ENCODE measurements around the gene MSLN. TPM values are rescaled to one million over a fixed set of nuclear protein-coding genes. Genes with fewer than 3 reads are reported as not detected.
"Not testable (repeated sequence)": the region's sequence is repeated elsewhere in the genome, so short reads cannot be mapped to it uniquely, and the experiment has no call there.

MSLN gene
- total and polyA plus RNA-seq, 9 of the 15 experiments (the other 6 are each of a cell fraction or from before 2014, with no cell fraction given), result not detected

GRCh38 chr16:776298-776697 is 15.8 kb downstream of the MSLN start:
- H3K27me3 ChIP-seq (ENCODE audit: control insufficient read depth in 2 of 2, insufficient read depth in 2 of 2, low read length in 2 of 2), result peaks cover 0 to 11% of the 10 kb centered on the region in 2 experiments; a peak in 2 of 5 replicates
- H2AFZ ChIP-seq (ENCODE audit: low read depth, low read length); H3K27ac ChIP-seq (ENCODE audit: extremely low read depth, low read depth, low read length); H3K4me3 ChIP-seq; H3K4me2 ChIP-seq (ENCODE audit: insufficient read depth, low read length); H3K9me3 ChIP-seq (replicated peaks; ENCODE audit: control insufficient read depth, insufficient read depth, low read depth, low read length); H4K20me1 ChIP-seq (replicated peaks; ENCODE audit: control insufficient read depth, insufficient read depth, low read length); intact Hi-C loops (cut with micrococcal nuclease); DNase-seq (ENCODE audit: extremely low read depth in 1 of 4, low spot score in 3 of 4); ATAC-seq; FAIRE-seq; CTCF ChIA-PET (ENCODE audit: low intra/inter-chr PET ratio); H3K79me2 ChIP-seq (ENCODE audit: control insufficient read depth, insufficient read depth, low read length); H3K36me3 ChIP-seq (ENCODE audit: control insufficient read depth, insufficient read depth, low read length); in situ Hi-C loops (cut with MboI); H3K9me1 ChIP-seq (ENCODE audit: control insufficient read depth, insufficient read depth, low read length); BruUV-seq (replicated peaks): not testable (repeated sequence)
- peak; percentile 75 for TF ChIP-seq ZNF121 (CRISPR knock-in tag; conservative IDR thresholded peaks at IDR 0.05)
- POLR2A ChIA-PET, result interaction anchor here (0.7 to 1.1 kb wide), 2 partner anchors 9 to 247 kb away, joined by 3 read pairs; no protein-coding TSS in a partner anchor
- 59% methylated on average over 10 of the region's 10 CpGs for WGBS (ENCODE audit: insufficient coverage, low coverage, missing lambda C conversion rate)
- H3K4me1 ChIP-seq (replicated peaks in 1 of 2; ENCODE audit: control insufficient read depth in 2 of 2, insufficient read depth in 2 of 2, low read length in 2 of 2), result peaks cover 0 to 63% of the 10 kb centered on the region in 2 experiments; a peak in 3 of 5 replicates
- H3K9ac ChIP-seq (ENCODE audit: insufficient read depth in 1 of 2, low read depth in 2 of 2, low read length in 2 of 2), result peak overlapping the region in 1 of 2 experiments; percentile 45; a peak in 1 of 4 replicates

GRCh38 chr16:776824-777223 is 16.3 kb downstream of the MSLN start:
- in situ Hi-C loops (cut with MboI), result no loop called here
- DNase-seq (ENCODE audit: extremely low read depth in 1 of 4, low spot score in 3 of 4), result no peak
- Histone ChIP-seq H3K27ac (ENCODE audit: extremely low read depth, low read depth, low read length) (no peak overlapping the region), H3K79me2 (ENCODE audit: control insufficient read depth, insufficient read depth, low read length) (no peaks in the 10 kb centered on the region), H3K9ac (ENCODE audit: insufficient read depth in 1 of 2, low read depth in 2 of 2, low read length in 2 of 2) (no peak overlapping the region), H3K9me1 (ENCODE audit: control insufficient read depth, insufficient read depth, low read length) (peaks cover 2% of the 10 kb centered on the region), H3K36me3 (ENCODE audit: control insufficient read depth, insufficient read depth, low read length) (no peaks in the 10 kb centered on the region), H4K20me1 (replicated peaks; ENCODE audit: control insufficient read depth, insufficient read depth, low read length) (0 out of 2 replicates have a peak, but pooled peaks cover 4% of the 10 kb centered on the region), H3K27me3 (ENCODE audit: control insufficient read depth in 2 of 2, insufficient read depth in 2 of 2, low read length in 2 of 2) (peaks cover 0 to 11% of the 10 kb centered on the region in 2 experiments; a peak in 2 of 5 replicates), H3K9me3 (replicated peaks; ENCODE audit: control insufficient read depth, insufficient read depth, low read depth, low read length) (no peaks in the 10 kb centered on the region), H3K4me2 (ENCODE audit: insufficient read depth, low read length) (no peak overlapping the region), H2AFZ (ENCODE audit: low read depth, low read length) (no peak overlapping the region), H3K4me3 (no peak overlapping the region), H3K4me1 (replicated peaks in 1 of 2; ENCODE audit: control insufficient read depth in 2 of 2, insufficient read depth in 2 of 2, low read length in 2 of 2) (peaks cover 0 to 68% of the 10 kb centered on the region in 2 experiments; a peak in 3 of 5 replicates)
- CTCF ChIA-PET (ENCODE audit: low intra/inter-chr PET ratio), result no interaction called here
- no peak for FAIRE-seq
- POLR2A ChIA-PET, result interaction anchor here (0.7 to 1.1 kb wide), 2 partner anchors 9 to 247 kb away, joined by 3 read pairs; no protein-coding TSS in a partner anchor
- intact Hi-C loops (cut with micrococcal nuclease), result no loop called here
- BruUV-seq (replicated peaks), result no TSS peak
- TF ChIP-seq HINFP (tag; conservative IDR thresholded peaks at IDR 0.05; ENCODE audit: low read depth) (no peak), CBX2 (IDR thresholded peaks at IDR 0.05; ENCODE audit: insufficient read depth, low read length, poor library complexity, severe bottlenecking) (no peak), MAZ (CRISPR knock-in tag; conservative IDR thresholded peaks at IDR 0.05 in 1 of 2, IDR thresholded peaks at IDR 0.05 in 1 of 2) (no peak), PYGO2 (tag; IDR thresholded peaks at IDR 0.05) (no peak), CXXC5 (CRISPR knock-in tag; IDR thresholded peaks at IDR 0.05) (no peak), ZNF277 (CRISPR knock-in tag; IDR thresholded peaks at IDR 0.05; ENCODE audit: borderline replicate concordance) (no peak), PML (IDR thresholded peaks at IDR 0.05; ENCODE audit: low read length) (no peak), HOXB6 (CRISPR knock-in tag; IDR thresholded peaks at IDR 0.05; ENCODE audit: borderline replicate concordance) (no peak), GTF2E2 (tag; IDR thresholded peaks at IDR 0.05) (no peak)
- ATAC-seq, result no peak
- 64% methylated on average over 9 of the region's 9 CpGs for WGBS (ENCODE audit: insufficient coverage, low coverage, missing lambda C conversion rate)
